ENCODE measurements around the gene FABP3. TPM values are rescaled to one million over a fixed set of nuclear protein-coding genes. Genes with fewer than 3 reads are reported as not detected.

The FABP3 gene
- total and polyA plus RNA-seq, 2 of the 8 experiments (the other 6 are each of a cell fraction or from before 2014, with no cell fraction given): 34.8 to 43.9 TPM

DNA sequence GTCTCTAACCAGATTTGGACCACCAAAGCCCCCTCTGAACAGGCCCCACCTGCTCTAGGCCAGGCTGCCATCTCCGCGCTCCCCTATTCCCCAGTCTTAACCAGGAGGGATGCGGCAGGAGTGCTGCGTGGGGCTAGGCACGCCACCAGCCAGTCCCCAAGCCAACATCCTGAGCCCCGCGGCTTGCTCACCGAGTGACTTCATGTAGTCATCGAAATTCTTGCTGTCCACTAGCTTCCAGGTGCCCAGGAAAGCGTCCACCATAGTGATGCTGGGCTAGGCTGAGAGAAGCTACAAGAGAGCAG is 173 bp downstream of the FABP3 start (continued):
- TF ChIP-seq TEAD4 (IDR thresholded peaks at IDR 0.05; ENCODE audit: low read depth, low read length) (no peak), HDAC2 (IDR thresholded peaks at IDR 0.05; ENCODE audit: borderline replicate concordance in 1 of 2, low read depth in 2 of 2, low read length in 2 of 2) (no peak), YY1 (IDR thresholded peaks at IDR 0.05; ENCODE audit: low read depth, low read length) (no peak), FOSL1 (IDR thresholded peaks at IDR 0.05; ENCODE audit: insufficient read depth, low read depth, low read length) (no peak), SP4 (IDR thresholded peaks at IDR 0.05; ENCODE audit: low read length) (no peak)
- TF ChIP-seq, protein P1, sequence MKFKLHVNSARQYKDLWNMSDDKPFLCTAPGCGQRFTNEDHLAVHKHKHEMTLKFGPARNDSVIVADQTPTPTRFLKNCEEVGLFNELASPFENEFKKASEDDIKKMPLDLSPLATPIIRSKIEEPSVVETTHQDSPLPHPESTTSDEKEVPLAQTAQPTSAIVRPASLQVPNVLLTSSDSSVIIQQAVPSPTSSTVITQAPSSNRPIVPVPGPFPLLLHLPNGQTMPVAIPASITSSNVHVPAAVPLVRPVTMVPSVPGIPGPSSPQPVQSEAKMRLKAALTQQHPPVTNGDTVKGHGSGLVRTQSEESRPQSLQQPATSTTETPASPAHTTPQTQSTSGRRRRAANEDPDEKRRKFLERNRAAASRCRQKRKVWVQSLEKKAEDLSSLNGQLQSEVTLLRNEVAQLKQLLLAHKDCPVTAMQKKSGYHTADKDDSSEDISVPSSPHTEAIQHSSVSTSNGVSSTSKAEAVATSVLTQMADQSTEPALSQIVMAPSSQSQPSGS (IDR thresholded peaks at IDR 0.05; ENCODE audit: low read length): no peak

Data from H1 (cell line).